ENCODE results near the gene ASPM.

GRCh38 chr1:197139169-197139568, 7.3 kb downstream of the ASPM start:
- no peak for TF ChIP-seq CTCF (conservative IDR thresholded peaks at IDR 0.05)
- no peak for TF ChIP-seq EZH2 (IDR thresholded peaks at IDR 0.05; ENCODE audit: low read depth)
